Fibroblast of lung (primary cell): ENCODE results near the gene ZDHHC20. TPM values are rescaled to one million over a fixed set of nuclear protein-coding genes. Genes with fewer than 3 reads are reported as not detected.

Experiments
- DNase-seq, 2 donors: peaks; one replicate each; pipeline versions ENCODE4 v3.0.0 to v3.0.0-alpha.2; 2010; ENCODE audit warnings: low read depth in 2 of 2
- H2AFZ ChIP-seq: 2 replicates; pipeline ENCODE4 v1.5.1; 2012; ENCODE audit warnings: low read length, control low read depth, inconsistent platforms
- H3K27ac ChIP-seq: 2 replicates; pipeline ENCODE4 v1.5.1; 2011; ENCODE audit warnings: low read length, control low read depth; ENCODE audit not compliant: insufficient read depth
- H3K27me3 ChIP-seq: 2 replicates; pipeline ENCODE4 v1.5.1; 2011; ENCODE audit warnings: mild to moderate bottlenecking, low read length; ENCODE audit not compliant: control insufficient read depth, insufficient read depth
- H3K36me3 ChIP-seq: 2 replicates; pipeline ENCODE4 v1.5.1; 2011; ENCODE audit warnings: low read length; ENCODE audit not compliant: control insufficient read depth, insufficient read depth
- H3K4me1 ChIP-seq: 2 replicates; pipeline ENCODE4 v1.5.1; 2011; ENCODE audit warnings: low read length; ENCODE audit not compliant: control insufficient read depth, insufficient read depth; ENCODE audit errors: extremely low read depth
- H3K4me2 ChIP-seq: 2 replicates; pipeline ENCODE4 v1.5.1; 2011; ENCODE audit warnings: low read length, control low read depth; ENCODE audit not compliant: insufficient read depth; ENCODE audit errors: extremely low read depth
- H3K4me3 ChIP-seq, 4 experiments: fragments of 200-600 bp in 1 of 4; sonication (generic) in 1 of 4; replicated peaks in 1 of 4; 2 replicates each; pipeline ENCODE4 v1.5.1; 2011 to 2016; ENCODE audit warnings: low read length in 4 of 4, low read depth in 3 of 4, mild to moderate bottlenecking in 3 of 4, control low read depth in 2 of 4, inconsistent platforms in 1 of 4, mixed read lengths in 1 of 4; ENCODE audit not compliant: insufficient read depth in 1 of 4; ENCODE audit errors: control extremely low read depth in 1 of 4
- H3K79me2 ChIP-seq: 2 replicates; pipeline ENCODE4 v1.5.1; 2012; ENCODE audit warnings: mild to moderate bottlenecking, low read length, inconsistent platforms; ENCODE audit not compliant: control insufficient read depth, insufficient read depth
- H3K9ac ChIP-seq: 2 replicates; pipeline ENCODE4 v1.5.1; 2011; ENCODE audit warnings: mild to moderate bottlenecking, low read length, control low read depth; ENCODE audit not compliant: insufficient read depth
- H3K9me3 ChIP-seq: 2 replicates; pipeline ENCODE4 v1.5.1; 2012; ENCODE audit warnings: low read depth, low read length; ENCODE audit not compliant: control insufficient read depth, insufficient read depth
- H4K20me1 ChIP-seq: 2 replicates; pipeline ENCODE4 v1.5.1; 2011; ENCODE audit warnings: low read length; ENCODE audit not compliant: control insufficient read depth, insufficient read depth; ENCODE audit errors: extremely low read depth
- CTCF ChIP-seq, 2 donors: IDR thresholded peaks in 1 of 2; conservative IDR thresholded peaks in 1 of 2; 1 replicate in 1 of 2; 2 replicates in 1 of 2; pipeline ENCODE4 v1.5.1; 2011 to 2012; ENCODE audit warnings: low read length in 2 of 2, control low read depth in 1 of 2, inconsistent platforms in 1 of 2, low read depth in 1 of 2, mild to moderate bottlenecking in 1 of 2
- EZH2 ChIP-seq: IDR thresholded peaks from 2 replicates; pipeline ENCODE4 v1.5.1; 2012; ENCODE audit warnings: low read length, control low read depth, mild to moderate bottlenecking; ENCODE audit errors: missing control alignments
- polyA plus RNA-seq, 2 donors: library from polyadenylated mRNA; depleted of rRNA in 1 of 2; stranded (reverse) in 1 of 2; unstranded in 1 of 2; fragments of >200 nt; gene quantifications; 2 replicates each; pipeline ENCODE4 v1.2.1, GENCODE V29; 2011 to 2012; ENCODE audit warnings: missing spikeins in 1 of 2
- total RNA-seq: library from RNA; depleted of rRNA; stranded (reverse); fragments of >200 nt; gene quantifications from 2 replicates; pipeline ENCODE4 v1.2.1, GENCODE V29; 2014

Gene ZDHHC20
- total and polyA plus RNA-seq, 2 donors (not counting 1 experiment from before 2014, with no cell fraction given) = 69.3 to 81.6 TPM

DNA sequence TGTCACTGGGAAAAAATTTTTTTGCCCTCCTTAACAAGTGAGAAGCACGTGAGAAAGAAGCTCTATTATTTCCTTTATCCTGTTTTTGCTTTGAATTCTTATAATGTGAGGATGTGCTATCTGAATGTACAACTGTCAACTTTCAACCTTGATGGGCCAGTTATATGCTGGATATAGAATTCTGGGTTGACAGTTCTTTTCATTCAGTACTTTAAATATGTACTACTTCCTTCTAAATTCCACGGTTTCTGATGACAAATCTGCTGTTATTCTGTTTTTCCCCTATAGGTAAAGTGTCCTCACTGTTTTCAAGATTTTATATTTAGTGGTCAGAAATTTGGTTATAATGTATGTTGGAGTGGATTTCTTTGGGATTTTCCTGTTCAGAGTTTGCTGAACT lies 29.9 kb downstream of the ZDHHC20 start:
- H3K27me3 ChIP-seq = no peaks in the 10 kb centered on the region
- H3K79me2 ChIP-seq = no peaks in the 10 kb centered on the region
- no peaks in the 10 kb centered on the region for H3K9me3 ChIP-seq

DNA sequence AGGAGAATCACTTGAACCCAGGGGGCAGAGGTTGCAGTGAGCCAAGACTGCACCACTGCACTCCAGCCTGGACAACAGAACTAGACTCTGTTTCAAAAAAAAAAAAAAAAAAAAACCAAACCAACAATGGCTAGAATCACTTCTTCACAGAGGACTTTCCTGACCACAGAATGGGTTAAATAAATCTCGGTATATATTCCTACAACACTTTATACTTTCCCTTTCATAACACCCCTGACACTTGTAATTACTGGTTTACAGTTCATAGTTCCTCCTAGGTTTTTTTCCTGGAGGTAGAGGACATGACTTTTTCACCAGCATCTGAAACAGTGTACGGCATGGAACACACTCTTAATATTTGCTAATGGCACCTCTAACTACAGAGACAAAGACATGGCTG lies 31.4 kb downstream of the ZDHHC20 start:
- Histone ChIP-seq H3K79me2 (no peaks in the 10 kb centered on the region), H3K9me3 (no peaks in the 10 kb centered on the region), H3K36me3 (no peaks in the 10 kb centered on the region), H3K4me1 (no peaks in the 10 kb centered on the region), H3K4me2 (no peak overlapping the region), H4K20me1 (no peaks in the 10 kb centered on the region), H3K27ac (no peak overlapping the region), H3K27me3 (no peaks in the 10 kb centered on the region), H2AFZ (no peak overlapping the region), H3K9ac (no peak overlapping the region), H3K4me3 (no peak overlapping the region)
- TF ChIP-seq CTCF (conservative IDR thresholded peaks at IDR 0.05 in 1 of 2, IDR thresholded peaks at IDR 0.05 in 1 of 2; ENCODE audit: low read depth in 1 of 2, low read length in 2 of 2) (no peak), EZH2 (no peak)
- DNase-seq = no peak

More for the DNA sequence above, 29.9 kb downstream of the ZDHHC20 start:
- Histone ChIP-seq H3K36me3 (no peaks in the 10 kb centered on the region), H4K20me1 (no peaks in the 10 kb centered on the region), H3K9ac (no peak overlapping the region), H3K4me2 (no peak overlapping the region), H3K4me3 (no peak overlapping the region), H3K4me1 (no peaks in the 10 kb centered on the region), H3K27ac (no peak overlapping the region), H2AFZ (no peak overlapping the region)
- no peak for TF ChIP-seq CTCF (conservative IDR thresholded peaks at IDR 0.05 in 1 of 2, IDR thresholded peaks at IDR 0.05 in 1 of 2; ENCODE audit: low read depth in 1 of 2, low read length in 2 of 2)
- TF ChIP-seq EZH2 = no peak
- no peak for DNase-seq

- Histone ChIP-seq H3K9ac (no peak overlapping the region), H3K79me2 (no peaks in the 10 kb centered on the region), H3K27me3 (no peaks in the 10 kb centered on the region), H4K20me1 (no peaks in the 10 kb centered on the region), H3K9me3 (no peaks in the 10 kb centered on the region), H3K36me3 (no peaks in the 10 kb centered on the region), H3K4me1 (no peaks in the 10 kb centered on the region), H3K4me2 (no peak overlapping the region), H3K27ac (no peak overlapping the region), H3K4me3 (no peak overlapping the region), H2AFZ (no peak overlapping the region)
- TF ChIP-seq EZH2 (no peak), CTCF (conservative IDR thresholded peaks at IDR 0.05 in 1 of 2, IDR thresholded peaks at IDR 0.05 in 1 of 2; ENCODE audit: low read depth in 1 of 2, low read length in 2 of 2) (no peak)
- no peak for DNase-seq
These were observed 32.9 kb downstream of the ZDHHC20 start for GRCh38 chr13:21426238-21426637.
